GM18861 (cell line): ENCODE data around the gene ZFP92.

ENCODE experiments used
- ATAC-seq: cut with Tn5 transposase; IDR thresholded peaks from one replicate; pipeline ENCODE4 v1.9.1; 2021; ENCODE audit not compliant: unreplicated experiment

ZFP92 gene

GRCh38 chrX:153435845-153436244, 24.6 kb downstream of the ZFP92 start:
- ATAC-seq, result no peak

GRCh38 chrX:153438532-153438931, 27.3 kb downstream of the ZFP92 start:
- no peak for ATAC-seq

- ATAC-seq, result no peak
These were observed 28.7 kb downstream of the ZFP92 start for GRCh38 chrX:153439977-153440376.

GRCh38 chrX:153440556-153441135, 29.4 kb downstream of the ZFP92 start:
- ATAC-seq, result no peak

- ATAC-seq, result no peak
These were observed 30.0 kb downstream of the ZFP92 start for GRCh38 chrX:153441296-153441695.

- ATAC-seq, result no peak
These were observed 30.7 kb downstream of the ZFP92 start for GRCh38 chrX:153441981-153442380.

GRCh38 chrX:153442463-153442862, 31.2 kb downstream of the ZFP92 start:
- no peak for ATAC-seq

GRCh38 chrX:153443476-153444332, 32.4 kb downstream of the ZFP92 start:
- ATAC-seq, result no peak

- no peak for ATAC-seq
These were observed 33.2 kb downstream of the ZFP92 start for GRCh38 chrX:153444333-153445011.

GRCh38 chrX:153445106-153445855, 34.0 kb downstream of the ZFP92 start:
- no peak for ATAC-seq

GRCh38 chrX:153445856-153446635, 34.8 kb downstream of the ZFP92 start, which contains the start of gene TREX2:
Gene TREX2, minus strand, starts transcription at chrX:153446056. Its CDS starts 626 bp downstream, at chrX:153445430.
- ATAC-seq, result no peak

- no peak for ATAC-seq
These were observed 35.3 kb downstream of the ZFP92 start for GRCh38 chrX:153446636-153446936.

- ATAC-seq, result no peak
These were observed 35.8 kb downstream of the ZFP92 start for GRCh38 chrX:153446950-153447580.

GRCh38 chrX:153447581-153447960, 36.3 kb downstream of the ZFP92 start:
- ATAC-seq, result no peak

GRCh38 chrX:153448556-153449367, 37.5 kb downstream of the ZFP92 start:
- no peak for ATAC-seq

GRCh38 chrX:153449368-153450113, 38.3 kb downstream of the ZFP92 start:
- ATAC-seq, result no peak

- ATAC-seq, result no peak
These were observed 39.1 kb downstream of the ZFP92 start for GRCh38 chrX:153450114-153450948.

- ATAC-seq, result no peak
These were observed 39.6 kb downstream of the ZFP92 start for GRCh38 chrX:153450949-153451277.
